ENCODE data around the gene FOXE3.

The FOXE3 gene

GRCh38 chr1:47407481-47407880 is 8.6 kb upstream of the FOXE3 start:
- H3K36me3 ChIP-seq (ENCODE audit: insufficient read depth, low read length), result no peaks in the 10 kb centered on the region
- H3K9me3 ChIP-seq (ENCODE audit: low read depth, low read length), result no peaks in the 10 kb centered on the region
- DNase-seq (ENCODE audit: low read depth, low spot score), result no peak
- no peak overlapping the region for H3K4me3 ChIP-seq
- TF ChIP-seq FOXP2 (optimal IDR thresholded peaks at IDR 0.05; ENCODE audit: control extremely low read depth, extremely low read length, insufficient read depth) (no peak), EZH2 (IDR thresholded peaks at IDR 0.05) (no peak), POLR2AphosphoS5 (IDR thresholded peaks at IDR 0.05; ENCODE audit: borderline replicate concordance, low read depth, low read length) (no peak)
- H3K27ac ChIP-seq, result no peak overlapping the region
- no peak overlapping the region for H3K9ac ChIP-seq (ENCODE audit: insufficient read length)

GRCh38 chr1:47409311-47410067 is 6.6 kb upstream of the FOXE3 start:
- no peak overlapping the region for H3K4me3 ChIP-seq
- H3K36me3 ChIP-seq (ENCODE audit: insufficient read depth, low read length), result no peaks in the 10 kb centered on the region
- no peak overlapping the region for H3K9ac ChIP-seq (ENCODE audit: insufficient read length)
- H3K9me3 ChIP-seq (ENCODE audit: low read depth, low read length), result no peaks in the 10 kb centered on the region
- TF ChIP-seq POLR2AphosphoS5 (IDR thresholded peaks at IDR 0.05; ENCODE audit: borderline replicate concordance, low read depth, low read length) (no peak), EZH2 (IDR thresholded peaks at IDR 0.05) (no peak), FOXP2 (optimal IDR thresholded peaks at IDR 0.05; ENCODE audit: control extremely low read depth, extremely low read length, insufficient read depth) (no peak)
- H3K27ac ChIP-seq, result no peak overlapping the region
- no peak for DNase-seq (ENCODE audit: low read depth, low spot score)

- Histone ChIP-seq H3K36me3 (ENCODE audit: insufficient read depth, low read length) (no peaks in the 10 kb centered on the region), H3K27ac (no peak overlapping the region), H3K9ac (ENCODE audit: insufficient read length) (no peak overlapping the region), H3K4me3 (no peak overlapping the region), H3K9me3 (ENCODE audit: low read depth, low read length) (no peaks in the 10 kb centered on the region)
- no peak for TF ChIP-seq EZH2 (IDR thresholded peaks at IDR 0.05)
- no peak for TF ChIP-seq POLR2AphosphoS5 (IDR thresholded peaks at IDR 0.05; ENCODE audit: borderline replicate concordance, low read depth, low read length)
- no peak for TF ChIP-seq FOXP2 (optimal IDR thresholded peaks at IDR 0.05; ENCODE audit: control extremely low read depth, extremely low read length, insufficient read depth)
- no peak for DNase-seq (ENCODE audit: low read depth, low spot score)
Observed at GRCh38 chr1:47410068-47410455, 6.0 kb upstream of the FOXE3 start.

GRCh38 chr1:47411436-47411835 is 4.6 kb upstream of the FOXE3 start:
- Histone ChIP-seq H3K4me3 (no peak overlapping the region), H3K27ac (no peak overlapping the region), H3K9ac (ENCODE audit: insufficient read length) (no peak overlapping the region), H3K9me3 (ENCODE audit: low read depth, low read length) (no peaks in the 10 kb centered on the region), H3K36me3 (ENCODE audit: insufficient read depth, low read length) (no peaks in the 10 kb centered on the region)
- no peak for TF ChIP-seq EZH2 (IDR thresholded peaks at IDR 0.05)
- no peak for TF ChIP-seq POLR2AphosphoS5 (IDR thresholded peaks at IDR 0.05; ENCODE audit: borderline replicate concordance, low read depth, low read length)
- no peak for TF ChIP-seq FOXP2 (optimal IDR thresholded peaks at IDR 0.05; ENCODE audit: control extremely low read depth, extremely low read length, insufficient read depth)
- no peak for DNase-seq (ENCODE audit: low read depth, low spot score)

GRCh38 chr1:47412437-47412836 is 3.6 kb upstream of the FOXE3 start:
- Histone ChIP-seq H3K9me3 (ENCODE audit: low read depth, low read length) (no peaks in the 10 kb centered on the region), H3K27ac (no peak overlapping the region), H3K9ac (ENCODE audit: insufficient read length) (no peak overlapping the region), H3K36me3 (ENCODE audit: insufficient read depth, low read length) (no peaks in the 10 kb centered on the region), H3K4me3 (no peak overlapping the region)
- TF ChIP-seq FOXP2 (optimal IDR thresholded peaks at IDR 0.05; ENCODE audit: control extremely low read depth, extremely low read length, insufficient read depth) (no peak), POLR2AphosphoS5 (IDR thresholded peaks at IDR 0.05; ENCODE audit: borderline replicate concordance, low read depth, low read length) (no peak), EZH2 (IDR thresholded peaks at IDR 0.05) (no peak)
- DNase-seq (ENCODE audit: low read depth, low spot score), result no peak

GRCh38 chr1:47416319-47417169 is 459 bp downstream of the FOXE3 start:
- Histone ChIP-seq H3K4me3 (peak overlapping the region; percentile 60), H3K9ac (ENCODE audit: insufficient read length) (no peak overlapping the region), H3K36me3 (ENCODE audit: insufficient read depth, low read length) (no peaks in the 10 kb centered on the region), H3K9me3 (ENCODE audit: low read depth, low read length) (no peaks in the 10 kb centered on the region), H3K27ac (no peak overlapping the region)
- no peak for TF ChIP-seq FOXP2 (optimal IDR thresholded peaks at IDR 0.05; ENCODE audit: control extremely low read depth, extremely low read length, insufficient read depth)
- no peak for TF ChIP-seq POLR2AphosphoS5 (IDR thresholded peaks at IDR 0.05; ENCODE audit: borderline replicate concordance, low read depth, low read length)
- TF ChIP-seq EZH2 (IDR thresholded peaks at IDR 0.05), result no peak
- no peak for DNase-seq (ENCODE audit: low read depth, low spot score)

- H3K36me3 ChIP-seq (ENCODE audit: insufficient read depth, low read length), result no peaks in the 10 kb centered on the region
Observed at GRCh38 chr1:47417170-47418044, 1.3 kb downstream of the FOXE3 start.

GRCh38 chr1:47418122-47418521 is 2.0 kb downstream of the FOXE3 start:
- H3K9me3 ChIP-seq (ENCODE audit: low read depth, low read length), result no peaks in the 10 kb centered on the region
- TF ChIP-seq FOXP2 (optimal IDR thresholded peaks at IDR 0.05; ENCODE audit: control extremely low read depth, extremely low read length, insufficient read depth), result no peak
- no peak for TF ChIP-seq POLR2AphosphoS5 (IDR thresholded peaks at IDR 0.05; ENCODE audit: borderline replicate concordance, low read depth, low read length)
- TF ChIP-seq EZH2 (IDR thresholded peaks at IDR 0.05), result no peak
- no peaks in the 10 kb centered on the region for H3K36me3 ChIP-seq (ENCODE audit: insufficient read depth, low read length)
- no peak overlapping the region for H3K4me3 ChIP-seq
- H3K9ac ChIP-seq (ENCODE audit: insufficient read length), result no peak overlapping the region
- no peak for DNase-seq (ENCODE audit: low read depth, low spot score)
- no peak overlapping the region for H3K27ac ChIP-seq

More at GRCh38 chr1:47417170-47418044, 1.3 kb downstream of the FOXE3 start:
- no peak overlapping the region for H3K9ac ChIP-seq (ENCODE audit: insufficient read length)
- no peak for DNase-seq (ENCODE audit: low read depth, low spot score)
- no peak overlapping the region for H3K27ac ChIP-seq
- H3K4me3 ChIP-seq, result no peak overlapping the region
- no peak for TF ChIP-seq EZH2 (IDR thresholded peaks at IDR 0.05)
- H3K9me3 ChIP-seq (ENCODE audit: low read depth, low read length), result no peaks in the 10 kb centered on the region

All from SK-N-MC (cell line).